IMR-90 (cell line): Measurements from ENCODE around the gene P2RX3. TPM values are rescaled to one million over a fixed set of nuclear protein-coding genes. Genes with fewer than 3 reads are reported as not detected.

Experiments
- ATAC-seq: fragments of 200-7000 bp; cut with Tn5 transposase; 2 replicates; pipeline ENCODE4 v1.9.1; 2020; ENCODE audit warnings: low read depth, mild to moderate bottlenecking, moderate library complexity
- BruUV-seq: library from RNA; stranded (reverse); fragments of 400-500 nt; replicated peaks from 2 replicates; lab custom pipeline; 2021; lab: Mats Ljungman, UMichigan
- CTCF ChIA-PET: fragments of 300-600 bp; formaldehyde crosslinking; extraction: SDS; loops from one replicate; lab custom pipeline; 2021; ENCODE audit warnings: antibody characterized with exemption; lab: Yijun Ruan, JAX
- POLR2A ChIA-PET: fragments of 300-600 bp; sonication (Branson Sonifier 250); formaldehyde crosslinking; loops from one replicate; lab custom pipeline; 2022; ENCODE audit warnings: antibody characterized with exemption; ENCODE audit not compliant: unreplicated experiment; lab: Charles Lee
- DNase-seq: peaks from one replicate; pipeline ENCODE4 v3.0.0; 2013
- H2AFZ ChIP-seq: replicated peaks from 2 replicates; pipeline ENCODE3; 2013; ENCODE audit warnings: low read length, mild to moderate bottlenecking; ENCODE audit not compliant: poor library complexity
- H2AK5ac ChIP-seq: 2 replicates; pipeline ENCODE4 v1.6.1; 2013; ENCODE audit warnings: low read depth, low read length, inconsistent platforms
- H2AK9ac ChIP-seq: replicated peaks from 2 replicates; pipeline ENCODE3; 2013; ENCODE audit warnings: mild to moderate bottlenecking, low read depth, low read length, moderate library complexity; ENCODE audit not compliant: poor library complexity
- H2BK120ac ChIP-seq: 2 replicates; pipeline ENCODE4 v1.6.1; 2013; ENCODE audit warnings: low read depth, low read length, inconsistent platforms
- H2BK15ac ChIP-seq: 3 replicates; pipeline ENCODE4 v1.6.1; 2013; ENCODE audit warnings: low read depth, low read length, inconsistent platforms
- H2BK20ac ChIP-seq: 2 replicates; pipeline ENCODE4 v1.6.1; 2013; ENCODE audit warnings: low read depth, mild to moderate bottlenecking, inconsistent platforms, low read length, moderate library complexity
- H2BK5ac ChIP-seq: 2 replicates; pipeline ENCODE4 v1.6.1; 2013; ENCODE audit warnings: mild to moderate bottlenecking, low read depth, low read length, inconsistent platforms; ENCODE audit not compliant: poor library complexity, severe bottlenecking
- H3K14ac ChIP-seq: replicated peaks from 2 replicates; pipeline ENCODE4 v1.6.1; 2013; ENCODE audit warnings: low read depth, low read length, inconsistent platforms
- H3K18ac ChIP-seq: 2 replicates; pipeline ENCODE4 v1.6.1; 2013; ENCODE audit warnings: low read depth, low read length, control low read depth
- H3K23ac ChIP-seq: 2 replicates; pipeline ENCODE4 v1.6.1; 2013; ENCODE audit warnings: low read depth, low read length, inconsistent platforms
- H3K27ac ChIP-seq: 2 replicates; pipeline ENCODE4 v1.5.1; 2013; ENCODE audit warnings: mild to moderate bottlenecking, control low read depth, low read length; ENCODE audit not compliant: insufficient read depth
- H3K27me3 ChIP-seq: 2 replicates; pipeline ENCODE4 v1.6.1; 2013; ENCODE audit warnings: low read length; ENCODE audit not compliant: control insufficient read depth, insufficient read depth
- H3K36me3 ChIP-seq: 2 replicates; pipeline ENCODE4 v1.6.1; 2013; ENCODE audit warnings: low read length, mixed read lengths; ENCODE audit not compliant: control insufficient read depth, insufficient read depth
- H3K4ac ChIP-seq: 2 replicates; pipeline ENCODE4 v1.6.1; 2013; ENCODE audit warnings: low read depth, low read length, inconsistent platforms
- H3K4me1 ChIP-seq: 2 replicates; pipeline ENCODE4 v1.6.1; 2013; ENCODE audit warnings: low read length, mixed read lengths; ENCODE audit not compliant: control insufficient read depth, insufficient read depth
- H3K4me2 ChIP-seq: 2 replicates; pipeline ENCODE4 v1.6.1; 2013; ENCODE audit warnings: low read depth, mild to moderate bottlenecking, control low read depth, low read length, moderate library complexity
- H3K4me3 ChIP-seq: 2 replicates; pipeline ENCODE4 v1.5.1; 2013; ENCODE audit warnings: low read depth, mild to moderate bottlenecking, control low read depth, low read length, moderate library complexity; ENCODE audit not compliant: insufficient read depth
- H3K56ac ChIP-seq: 2 replicates; pipeline ENCODE4 v1.6.1; 2013; ENCODE audit warnings: low read length, inconsistent platforms; ENCODE audit not compliant: insufficient read depth; ENCODE audit errors: extremely low read depth
- H3K79me1 ChIP-seq, 2 experiments: 2 replicates each; pipeline ENCODE4 v1.6.1; 2013; ENCODE audit warnings: low read length in 2 of 2, inconsistent platforms in 1 of 2, low read depth in 1 of 2
- H3K9ac ChIP-seq: 2 replicates; pipeline ENCODE4 v1.6.1; 2013; ENCODE audit warnings: low read depth, low read length, control low read depth
- H3K9me1 ChIP-seq: 2 replicates; pipeline ENCODE4 v1.6.1; 2013; ENCODE audit warnings: low read length, inconsistent platforms; ENCODE audit not compliant: insufficient read depth
- H3K9me3 ChIP-seq: 2 replicates; pipeline ENCODE4 v1.6.1; 2013; ENCODE audit warnings: low read length; ENCODE audit not compliant: control insufficient read depth, insufficient read depth
- H4K20me1 ChIP-seq: 2 replicates; pipeline ENCODE4 v1.6.1; 2013; ENCODE audit warnings: low read length, inconsistent platforms; ENCODE audit not compliant: insufficient read depth
- H4K5ac ChIP-seq: 2 replicates; pipeline ENCODE4 v1.6.1; 2013; ENCODE audit warnings: mild to moderate bottlenecking, low read depth, low read length, control low read depth
- H4K8ac ChIP-seq, 2 experiments: 2 replicates each; pipeline ENCODE4 v1.6.1; 2013; ENCODE audit warnings: low read depth in 2 of 2, low read length in 2 of 2, control low read depth in 1 of 2, inconsistent platforms in 1 of 2
- H4K91ac ChIP-seq: 2 replicates; pipeline ENCODE4 v1.6.1; 2013; ENCODE audit warnings: low read depth, low read length, inconsistent platforms; ENCODE audit not compliant: insufficient read depth
- BHLHE40 ChIP-seq: fragments of 150-350 bp; IDR thresholded peaks from 2 replicates; pipeline ENCODE4 v1.6.1; 2016; ENCODE audit warnings: mild to moderate bottlenecking, low read depth, low read length
- CEBPB ChIP-seq: IDR thresholded peaks from 2 replicates; pipeline ENCODE4 v1.6.1; 2012; ENCODE audit warnings: low read depth, low read length, improper control_type of control experiment
- CHD1 ChIP-seq: IDR thresholded peaks from 2 replicates; pipeline ENCODE4 v1.6.1; 2012; ENCODE audit warnings: low read depth, low read length, improper control_type of control experiment
- ELK1 ChIP-seq: fragments of 150-350 bp; IDR thresholded peaks from 2 replicates; pipeline ENCODE4 v1.6.1; 2016; ENCODE audit warnings: low read depth, mild to moderate bottlenecking, low read length, moderate library complexity, borderline replicate concordance
- FOS ChIP-seq: fragments of 150-350 bp; IDR thresholded peaks from 2 replicates; pipeline ENCODE4 v1.6.1; 2016; ENCODE audit warnings: low read depth, low read length
- MAFK ChIP-seq: IDR thresholded peaks from 2 replicates; pipeline ENCODE4 v1.6.1; 2012; ENCODE audit warnings: low read depth, low read length, improper control_type of control experiment
- MAZ ChIP-seq: IDR thresholded peaks from 2 replicates; pipeline ENCODE4 v1.6.1; 2012; ENCODE audit warnings: low read depth, mild to moderate bottlenecking, low read length, improper control_type of control experiment, moderate library complexity, borderline replicate concordance
- POLR2A ChIP-seq: IDR thresholded peaks from 2 replicates; pipeline ENCODE4 v1.6.1; 2012; ENCODE audit warnings: mild to moderate bottlenecking, low read depth, low read length
- RAD21 ChIP-seq: IDR thresholded peaks from 2 replicates; pipeline ENCODE4 v1.6.1; 2012; ENCODE audit warnings: low read length, improper control_type of control experiment
- RCOR1 ChIP-seq: IDR thresholded peaks from 2 replicates; pipeline ENCODE4 v1.6.1; 2012; ENCODE audit warnings: mild to moderate bottlenecking, low read length, improper control_type of control experiment; ENCODE audit not compliant: insufficient replicate concordance
- RFX5 ChIP-seq: IDR thresholded peaks from 2 replicates; pipeline ENCODE4 v1.8.0; 2012; ENCODE audit warnings: low read depth, mild to moderate bottlenecking, low read length, moderate library complexity
- SMC3 ChIP-seq: fragments of 150-350 bp; IDR thresholded peaks from 2 replicates; pipeline ENCODE4 v1.6.1; 2016; ENCODE audit warnings: low read depth, mild to moderate bottlenecking, antibody characterized with exemption, low read length, moderate library complexity
- WGBS, 2 experiments: methylation state at CpG; one replicate each; pipeline versions ENCODE4 v1.1.5 to v1.1.7; 2013; ENCODE audit warnings: missing lambda C conversion rate in 2 of 2; ENCODE audit not compliant: insufficient read length in 1 of 2; ENCODE audit errors: extremely low coverage in 2 of 2; 5-methylcytosine and 5-hydroxymethylcytosine counted together
- dilution Hi-C: fragments of 300-500 bp; cut with HindIII; formaldehyde crosslinking; loops from one replicate; pipeline ENCODE4 v1.14.3; 2018; ENCODE audit warnings: low sequenced_read_pairs; ENCODE audit not compliant: unreplicated experiment
- in situ Hi-C: fragments of 300-500 bp; cut with MboI; formaldehyde crosslinking; loops from 3 replicates; pipeline ENCODE4 v1.14.3; 2019; ENCODE audit warnings: low sequenced_read_pairs, inconsistent platforms, mixed read lengths
- intact Hi-C: fragments of 100-400 bp; cut with micrococcal nuclease; formaldehyde crosslinking; loops from 2 replicates; pipeline ENCODE4 v1.10.0; 2022
- polyA plus RNA-seq, 3 experiments: library from polyadenylated mRNA; depleted of rRNA; stranded (reverse); fragments of >200 nt; gene quantifications; 2 replicates each; pipeline ENCODE4 v1.2.3, GENCODE V29; 2012; ENCODE audit warnings: low replicate concordance in 1 of 3
- total RNA-seq: library from RNA; depleted of rRNA; stranded (reverse); fragments of >200 nt; gene quantifications from 2 replicates; pipeline ENCODE4 v1.2.3, GENCODE V29; 2012
- TF ChIP-seq, protein P1 (sequence below): conservative IDR thresholded peaks from 2 replicates; pipeline ENCODE4 v1.5.1; 2012; ENCODE audit warnings: mild to moderate bottlenecking, low read depth, low read length, improper control_type of control experiment
- TF ChIP-seq, protein P2 (sequence below): fragments of 150-350 bp; IDR thresholded peaks from 2 replicates; pipeline ENCODE4 v1.6.1; 2017; ENCODE audit warnings: mild to moderate bottlenecking, antibody characterized with exemption, low read length, low read depth

Gene P2RX3
- total and polyA plus RNA-seq, 2 of the 4 experiments (the other 2 are of a cell fraction): not detected

DNA sequence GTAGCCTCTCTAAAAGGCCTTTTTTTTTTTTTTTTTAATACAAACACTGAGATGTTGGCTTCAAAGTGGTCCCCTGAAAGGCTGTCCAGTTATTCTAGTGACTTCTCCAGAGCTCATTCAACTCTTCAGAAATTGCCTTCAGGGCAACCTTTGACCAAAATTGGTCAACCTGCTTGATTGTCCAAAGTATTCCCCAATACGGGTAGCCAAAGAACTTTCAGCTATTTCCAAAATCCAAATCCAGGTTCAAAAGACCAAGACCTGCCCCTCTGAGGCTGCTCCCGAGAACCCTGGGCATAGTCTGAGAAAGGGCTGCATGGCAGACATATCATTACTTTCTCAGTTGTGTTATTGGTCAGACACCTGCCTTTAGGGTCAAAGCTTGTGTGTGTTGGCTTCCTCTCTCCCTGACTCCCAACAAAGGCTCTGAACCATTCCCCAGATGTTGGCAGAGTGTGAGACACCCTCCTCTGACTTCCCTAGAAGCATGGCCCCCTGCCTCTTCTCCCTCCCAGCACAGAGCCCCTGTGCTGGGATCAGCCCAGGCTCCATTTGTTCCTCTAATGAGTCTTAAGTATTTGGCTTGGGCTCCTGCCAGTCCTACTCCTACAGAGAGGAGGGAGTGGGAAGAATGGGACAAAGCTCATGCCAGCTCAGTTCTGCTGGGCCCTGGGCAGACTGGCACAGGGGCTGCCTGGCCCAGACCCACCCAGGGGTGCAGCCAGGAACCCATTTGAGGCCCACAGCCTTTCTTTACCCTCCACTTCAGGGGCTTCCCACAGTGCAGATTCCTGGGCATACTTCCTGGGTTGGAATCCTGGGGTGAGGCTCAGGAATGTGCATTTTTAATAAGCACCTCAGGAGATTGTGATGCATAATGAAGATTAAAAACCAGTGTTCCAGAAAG lies 43.7 kb upstream of the P2RX3 start:
- no TSS peak for BruUV-seq
- no peaks in the 10 kb centered on the region for H3K79me1 ChIP-seq
- H3K9ac ChIP-seq: no peak overlapping the region
- H3K18ac ChIP-seq: no peak overlapping the region
- H3K9me3 ChIP-seq: peaks cover 6% of the 10 kb centered on the region
- H3K4me1 ChIP-seq: peaks cover 18% of the 10 kb centered on the region
- H3K9me1 ChIP-seq: peaks cover 14% of the 10 kb centered on the region
- H4K8ac ChIP-seq: no peak overlapping the region
- H2AK9ac ChIP-seq: peak overlapping the region; percentile 35
- ChIA-PET POLR2A (no interaction called here), CTCF (interaction anchor here (1.3 kb wide), 1 partner anchor 16 kb away, joined by 5 read pairs; no protein-coding TSS in a partner anchor)
- no CpG with 5 or more reads among the region's 2 CpGs for WGBS, 2 experiments
- intact Hi-C loops: no loop called here
- no peak overlapping the region for H2BK20ac ChIP-seq
- no peak overlapping the region; the same call in 1 of the 2 replicates for H4K91ac ChIP-seq
- in situ Hi-C loops: no loop called here
- dilution Hi-C loops: no loop called here
- H2BK5ac ChIP-seq: no peak overlapping the region
- no peak overlapping the region for H2BK120ac ChIP-seq
- H3K4me2 ChIP-seq: no peak overlapping the region
- no peaks in the 10 kb centered on the region for H4K20me1 ChIP-seq
- no peak overlapping the region for H3K23ac ChIP-seq
- H2AK5ac ChIP-seq: peak overlapping the region; percentile 45; the same call in 1 of the 2 replicates
- peak; percentile 52 for DNase-seq
- no peak overlapping the region for H4K5ac ChIP-seq
- H3K14ac ChIP-seq: no peak overlapping the region; the same call in 1 of the 2 replicates
- no peak overlapping the region for H3K27ac ChIP-seq
- peak overlapping the region; percentile 38; the same call in 1 of the 2 replicates for H3K4ac ChIP-seq
- no peak overlapping the region for H3K4me3 ChIP-seq
- H3K56ac ChIP-seq: no peak overlapping the region
- ATAC-seq: peak; percentile 42
- H2BK15ac ChIP-seq: no peak overlapping the region
- no peaks in the 10 kb centered on the region for H3K27me3 ChIP-seq
- peaks cover 22% of the 10 kb centered on the region for H3K36me3 ChIP-seq
- no peak overlapping the region for H2AFZ ChIP-seq
- TF ChIP-seq, protein P1, sequence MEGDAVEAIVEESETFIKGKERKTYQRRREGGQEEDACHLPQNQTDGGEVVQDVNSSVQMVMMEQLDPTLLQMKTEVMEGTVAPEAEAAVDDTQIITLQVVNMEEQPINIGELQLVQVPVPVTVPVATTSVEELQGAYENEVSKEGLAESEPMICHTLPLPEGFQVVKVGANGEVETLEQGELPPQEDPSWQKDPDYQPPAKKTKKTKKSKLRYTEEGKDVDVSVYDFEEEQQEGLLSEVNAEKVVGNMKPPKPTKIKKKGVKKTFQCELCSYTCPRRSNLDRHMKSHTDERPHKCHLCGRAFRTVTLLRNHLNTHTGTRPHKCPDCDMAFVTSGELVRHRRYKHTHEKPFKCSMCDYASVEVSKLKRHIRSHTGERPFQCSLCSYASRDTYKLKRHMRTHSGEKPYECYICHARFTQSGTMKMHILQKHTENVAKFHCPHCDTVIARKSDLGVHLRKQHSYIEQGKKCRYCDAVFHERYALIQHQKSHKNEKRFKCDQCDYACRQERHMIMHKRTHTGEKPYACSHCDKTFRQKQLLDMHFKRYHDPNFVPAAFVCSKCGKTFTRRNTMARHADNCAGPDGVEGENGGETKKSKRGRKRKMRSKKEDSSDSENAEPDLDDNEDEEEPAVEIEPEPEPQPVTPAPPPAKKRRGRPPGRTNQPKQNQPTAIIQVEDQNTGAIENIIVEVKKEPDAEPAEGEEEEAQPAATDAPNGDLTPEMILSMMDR: no peak
- no peak for TF ChIP-seq MAZ
- no peak for TF ChIP-seq CHD1
- no peak for TF ChIP-seq ELK1
- no peak for TF ChIP-seq RFX5
- no peak for TF ChIP-seq CEBPB
- no peak for TF ChIP-seq POLR2A
- TF ChIP-seq MAFK: no peak
- TF ChIP-seq, protein P2, sequence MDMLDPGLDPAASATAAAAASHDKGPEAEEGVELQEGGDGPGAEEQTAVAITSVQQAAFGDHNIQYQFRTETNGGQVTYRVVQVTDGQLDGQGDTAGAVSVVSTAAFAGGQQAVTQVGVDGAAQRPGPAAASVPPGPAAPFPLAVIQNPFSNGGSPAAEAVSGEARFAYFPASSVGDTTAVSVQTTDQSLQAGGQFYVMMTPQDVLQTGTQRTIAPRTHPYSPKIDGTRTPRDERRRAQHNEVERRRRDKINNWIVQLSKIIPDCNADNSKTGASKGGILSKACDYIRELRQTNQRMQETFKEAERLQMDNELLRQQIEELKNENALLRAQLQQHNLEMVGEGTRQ: no peak
- no peak for TF ChIP-seq RAD21
- no peak for TF ChIP-seq BHLHE40
- TF ChIP-seq RCOR1: no peak
- TF ChIP-seq FOS: no peak
- no peak for TF ChIP-seq SMC3
